ENCODE measurements around the gene NLRP1. TPM values are rescaled to one million over a fixed set of nuclear protein-coding genes. Genes with fewer than 3 reads are reported as not detected.

NLRP1 gene
- total RNA-seq, 1 donor from 2014 or later: 55.4 TPM

DNA sequence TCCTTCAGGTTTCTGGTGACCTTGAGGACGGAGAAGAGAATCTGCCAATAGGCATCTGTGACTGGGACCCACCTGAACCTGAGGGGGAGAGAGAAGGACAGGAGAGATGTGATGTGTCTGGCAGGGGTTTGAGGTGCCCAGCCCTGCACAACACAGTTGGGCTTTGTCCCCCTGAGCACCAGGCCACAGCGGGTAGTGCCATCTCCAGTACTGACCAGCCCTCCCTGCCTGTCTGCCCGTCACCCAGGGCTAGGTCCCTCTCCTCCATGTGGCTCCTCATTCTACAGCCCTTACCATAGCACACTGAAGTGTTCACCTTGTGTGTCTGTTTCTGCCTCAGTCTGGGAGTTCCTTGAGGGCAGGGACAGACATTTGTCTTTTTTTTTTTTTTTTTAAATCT lies 30.8 kb downstream of the NLRP1 start:
- DNase-seq (ENCODE audit: low read depth, low spot score): no peak
- TF ChIP-seq, protein P1, sequence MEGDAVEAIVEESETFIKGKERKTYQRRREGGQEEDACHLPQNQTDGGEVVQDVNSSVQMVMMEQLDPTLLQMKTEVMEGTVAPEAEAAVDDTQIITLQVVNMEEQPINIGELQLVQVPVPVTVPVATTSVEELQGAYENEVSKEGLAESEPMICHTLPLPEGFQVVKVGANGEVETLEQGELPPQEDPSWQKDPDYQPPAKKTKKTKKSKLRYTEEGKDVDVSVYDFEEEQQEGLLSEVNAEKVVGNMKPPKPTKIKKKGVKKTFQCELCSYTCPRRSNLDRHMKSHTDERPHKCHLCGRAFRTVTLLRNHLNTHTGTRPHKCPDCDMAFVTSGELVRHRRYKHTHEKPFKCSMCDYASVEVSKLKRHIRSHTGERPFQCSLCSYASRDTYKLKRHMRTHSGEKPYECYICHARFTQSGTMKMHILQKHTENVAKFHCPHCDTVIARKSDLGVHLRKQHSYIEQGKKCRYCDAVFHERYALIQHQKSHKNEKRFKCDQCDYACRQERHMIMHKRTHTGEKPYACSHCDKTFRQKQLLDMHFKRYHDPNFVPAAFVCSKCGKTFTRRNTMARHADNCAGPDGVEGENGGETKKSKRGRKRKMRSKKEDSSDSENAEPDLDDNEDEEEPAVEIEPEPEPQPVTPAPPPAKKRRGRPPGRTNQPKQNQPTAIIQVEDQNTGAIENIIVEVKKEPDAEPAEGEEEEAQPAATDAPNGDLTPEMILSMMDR (conservative IDR thresholded peaks at IDR 0.05): no peak
- Mint-ChIP-seq H3K4me1 (no peaks in the 10 kb centered on the region), H3K27me3 (ENCODE audit: low read depth) (peaks cover 9% of the 10 kb centered on the region), H3K27ac (ENCODE audit: unreplicated experiment) (no peak overlapping the region), H3K9me3 (no peaks in the 10 kb centered on the region), H3K36me3 (ENCODE audit: low read depth) (no peaks in the 10 kb centered on the region), H3K4me3 (no peak overlapping the region)

- no peaks in the 10 kb centered on the region for H3K9me3 Mint-ChIP-seq
- no peaks in the 10 kb centered on the region for H3K36me3 Mint-ChIP-seq (ENCODE audit: low read depth)
- H3K4me1 Mint-ChIP-seq: no peaks in the 10 kb centered on the region
- no peak overlapping the region for H3K27ac Mint-ChIP-seq (ENCODE audit: unreplicated experiment)
- H3K4me3 Mint-ChIP-seq: no peak overlapping the region
- peaks cover 15% of the 10 kb centered on the region for H3K27me3 Mint-ChIP-seq (ENCODE audit: low read depth)
- TF ChIP-seq, protein P1 (conservative IDR thresholded peaks at IDR 0.05): no peak
- no peak for DNase-seq (ENCODE audit: low read depth, low spot score)
Observed at GRCh38 chr17:5552841-5553240, 31.5 kb downstream of the NLRP1 start.

GRCh38 chr17:5545051-5545987 lies 39.0 kb downstream of the NLRP1 start:
- Mint-ChIP-seq H3K4me3 (no peak overlapping the region), H3K27ac (ENCODE audit: unreplicated experiment) (peak overlapping the region; percentile 60), H3K27me3 (ENCODE audit: low read depth) (peaks cover 17% of the 10 kb centered on the region), H3K9me3 (no peaks in the 10 kb centered on the region), H3K36me3 (ENCODE audit: low read depth) (no peaks in the 10 kb centered on the region), H3K4me1 (no peaks in the 10 kb centered on the region)
- TF ChIP-seq, protein P1 (conservative IDR thresholded peaks at IDR 0.05): no peak
- DNase-seq (ENCODE audit: low read depth, low spot score): no peak

DNA sequence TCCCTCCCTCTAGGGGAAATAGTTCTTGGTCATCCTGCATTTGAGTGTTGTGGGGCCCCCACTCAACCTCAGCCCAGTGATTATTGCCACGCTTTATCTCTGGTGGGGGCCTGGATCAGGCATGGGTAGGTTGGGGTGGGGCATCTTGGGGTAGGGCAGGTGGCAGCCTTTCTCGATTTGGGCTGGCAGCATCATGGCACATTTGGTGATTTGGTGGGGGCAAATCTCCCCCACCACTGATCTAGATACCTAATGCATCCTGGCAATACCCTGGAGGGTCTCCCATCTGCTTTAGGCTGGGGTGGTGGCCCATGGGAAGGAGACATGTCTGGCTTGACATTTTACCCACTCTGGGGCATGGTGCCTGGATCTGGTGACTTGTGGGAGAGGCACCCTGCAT lies 40.2 kb downstream of the NLRP1 start:
- Mint-ChIP-seq H3K4me3 (no peak overlapping the region), H3K27ac (ENCODE audit: unreplicated experiment) (peak overlapping the region; percentile 51), H3K36me3 (ENCODE audit: low read depth) (no peaks in the 10 kb centered on the region), H3K27me3 (ENCODE audit: low read depth) (peaks cover 17% of the 10 kb centered on the region), H3K4me1 (no peaks in the 10 kb centered on the region), H3K9me3 (no peaks in the 10 kb centered on the region)
- TF ChIP-seq, protein P1 (conservative IDR thresholded peaks at IDR 0.05): no peak
- DNase-seq (ENCODE audit: low read depth, low spot score): no peak

- no peak for DNase-seq (ENCODE audit: low read depth, low spot score)
- Mint-ChIP-seq H3K27ac (ENCODE audit: unreplicated experiment) (no peak overlapping the region), H3K4me1 (no peaks in the 10 kb centered on the region), H3K27me3 (ENCODE audit: low read depth) (no peaks in the 10 kb centered on the region), H3K36me3 (ENCODE audit: low read depth) (no peaks in the 10 kb centered on the region), H3K9me3 (no peaks in the 10 kb centered on the region), H3K4me3 (no peak overlapping the region)
- TF ChIP-seq, protein P1 (conservative IDR thresholded peaks at IDR 0.05): no peak
Observed at GRCh38 chr17:5541610-5542202, 42.6 kb downstream of the NLRP1 start.
